ENCODE results near the gene SFTA2. TPM values are rescaled to one million over a fixed set of nuclear protein-coding genes. Genes with fewer than 3 reads are reported as not detected.

Gene SFTA2
- polyA plus RNA-seq, 1 donor from 2014 or later, result not detected

DNA sequence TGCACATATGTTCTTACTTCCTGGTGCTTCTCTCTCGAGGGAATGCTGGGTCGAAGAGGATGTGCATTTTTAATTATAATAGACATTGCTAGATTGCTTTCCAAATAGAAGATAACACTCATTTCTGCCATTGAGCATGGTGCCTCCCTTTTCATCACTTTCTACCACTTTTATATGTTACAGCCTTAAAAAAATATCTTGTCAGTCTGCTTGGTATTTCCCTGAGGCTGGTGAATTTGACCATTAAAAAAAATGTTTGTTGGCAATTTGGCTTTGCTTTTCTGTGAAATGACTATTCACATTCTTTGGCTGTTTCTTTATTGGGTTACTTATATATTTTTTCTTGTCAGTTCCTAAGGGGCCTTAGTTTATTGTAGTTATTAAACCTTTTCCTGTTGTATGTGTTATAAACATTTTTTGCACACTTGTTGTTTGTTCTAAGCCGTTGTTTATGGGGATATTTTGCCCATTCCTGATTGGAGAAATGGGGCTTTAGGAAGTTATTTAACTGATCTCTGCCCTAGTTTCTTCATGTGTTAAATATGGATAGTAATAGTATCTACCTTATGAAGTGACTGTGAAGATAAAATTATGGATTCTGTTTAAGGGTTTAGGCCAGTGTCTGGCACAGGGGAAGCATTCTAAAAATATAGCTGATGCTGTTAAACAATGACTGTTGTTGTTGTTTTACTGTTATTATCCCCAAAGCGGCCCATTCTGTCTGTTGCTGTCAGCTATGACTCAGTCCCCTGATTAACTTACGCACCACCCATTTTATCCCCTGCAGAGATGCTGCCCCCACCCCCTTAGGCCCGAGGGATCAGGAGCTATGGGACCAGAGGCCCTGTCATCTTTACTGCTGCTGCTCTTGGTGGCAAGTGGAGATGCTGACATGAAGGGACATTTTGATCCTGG, 43.8 kb downstream of the SFTA2 start:
- Histone ChIP-seq H3K9me2 (ENCODE audit: insufficient read depth, low read length) (no peaks in the 10 kb centered on the region), H3K4me3 (ENCODE audit: low read length) (peak overlapping the region; percentile 72), H3K36me3 (ENCODE audit: insufficient read depth, low read length) (peaks cover 6% of the 10 kb centered on the region), H3K4me2 (ENCODE audit: low read length) (peak overlapping the region; percentile 17), H3K27me3 (ENCODE audit: insufficient read depth, low read depth, low read length) (no peaks in the 10 kb centered on the region), H3F3A (ENCODE audit: insufficient read depth, low read length, poor library complexity, severe bottlenecking) (peaks cover 12% of the 10 kb centered on the region), H4K20me1 (ENCODE audit: insufficient read depth) (peaks cover 5% of the 10 kb centered on the region), H3K79me2 (replicated peaks; ENCODE audit: insufficient read depth, low read length) (peaks cover 78% of the 10 kb centered on the region), H3K9me3 (ENCODE audit: low read length) (no peaks in the 10 kb centered on the region), H3K27ac (ENCODE audit: low read length) (peak overlapping the region; percentile 100), H3K9ac (ENCODE audit: low read length) (no peak overlapping the region), H2AFZ (ENCODE audit: low read depth, low read length) (no peak overlapping the region)
- TF ChIP-seq, protein P1, sequence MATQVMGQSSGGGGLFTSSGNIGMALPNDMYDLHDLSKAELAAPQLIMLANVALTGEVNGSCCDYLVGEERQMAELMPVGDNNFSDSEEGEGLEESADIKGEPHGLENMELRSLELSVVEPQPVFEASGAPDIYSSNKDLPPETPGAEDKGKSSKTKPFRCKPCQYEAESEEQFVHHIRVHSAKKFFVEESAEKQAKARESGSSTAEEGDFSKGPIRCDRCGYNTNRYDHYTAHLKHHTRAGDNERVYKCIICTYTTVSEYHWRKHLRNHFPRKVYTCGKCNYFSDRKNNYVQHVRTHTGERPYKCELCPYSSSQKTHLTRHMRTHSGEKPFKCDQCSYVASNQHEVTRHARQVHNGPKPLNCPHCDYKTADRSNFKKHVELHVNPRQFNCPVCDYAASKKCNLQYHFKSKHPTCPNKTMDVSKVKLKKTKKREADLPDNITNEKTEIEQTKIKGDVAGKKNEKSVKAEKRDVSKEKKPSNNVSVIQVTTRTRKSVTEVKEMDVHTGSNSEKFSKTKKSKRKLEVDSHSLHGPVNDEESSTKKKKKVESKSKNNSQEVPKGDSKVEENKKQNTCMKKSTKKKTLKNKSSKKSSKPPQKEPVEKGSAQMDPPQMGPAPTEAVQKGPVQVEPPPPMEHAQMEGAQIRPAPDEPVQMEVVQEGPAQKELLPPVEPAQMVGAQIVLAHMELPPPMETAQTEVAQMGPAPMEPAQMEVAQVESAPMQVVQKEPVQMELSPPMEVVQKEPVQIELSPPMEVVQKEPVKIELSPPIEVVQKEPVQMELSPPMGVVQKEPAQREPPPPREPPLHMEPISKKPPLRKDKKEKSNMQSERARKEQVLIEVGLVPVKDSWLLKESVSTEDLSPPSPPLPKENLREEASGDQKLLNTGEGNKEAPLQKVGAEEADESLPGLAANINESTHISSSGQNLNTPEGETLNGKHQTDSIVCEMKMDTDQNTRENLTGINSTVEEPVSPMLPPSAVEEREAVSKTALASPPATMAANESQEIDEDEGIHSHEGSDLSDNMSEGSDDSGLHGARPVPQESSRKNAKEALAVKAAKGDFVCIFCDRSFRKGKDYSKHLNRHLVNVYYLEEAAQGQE (IDR thresholded peaks at IDR 0.05; ENCODE audit: borderline replicate concordance), result no peak
- TF ChIP-seq, protein P2, sequence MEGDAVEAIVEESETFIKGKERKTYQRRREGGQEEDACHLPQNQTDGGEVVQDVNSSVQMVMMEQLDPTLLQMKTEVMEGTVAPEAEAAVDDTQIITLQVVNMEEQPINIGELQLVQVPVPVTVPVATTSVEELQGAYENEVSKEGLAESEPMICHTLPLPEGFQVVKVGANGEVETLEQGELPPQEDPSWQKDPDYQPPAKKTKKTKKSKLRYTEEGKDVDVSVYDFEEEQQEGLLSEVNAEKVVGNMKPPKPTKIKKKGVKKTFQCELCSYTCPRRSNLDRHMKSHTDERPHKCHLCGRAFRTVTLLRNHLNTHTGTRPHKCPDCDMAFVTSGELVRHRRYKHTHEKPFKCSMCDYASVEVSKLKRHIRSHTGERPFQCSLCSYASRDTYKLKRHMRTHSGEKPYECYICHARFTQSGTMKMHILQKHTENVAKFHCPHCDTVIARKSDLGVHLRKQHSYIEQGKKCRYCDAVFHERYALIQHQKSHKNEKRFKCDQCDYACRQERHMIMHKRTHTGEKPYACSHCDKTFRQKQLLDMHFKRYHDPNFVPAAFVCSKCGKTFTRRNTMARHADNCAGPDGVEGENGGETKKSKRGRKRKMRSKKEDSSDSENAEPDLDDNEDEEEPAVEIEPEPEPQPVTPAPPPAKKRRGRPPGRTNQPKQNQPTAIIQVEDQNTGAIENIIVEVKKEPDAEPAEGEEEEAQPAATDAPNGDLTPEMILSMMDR (IDR thresholded peaks at IDR 0.05; ENCODE audit: poor library complexity, severe bottlenecking), result no peak
- TF ChIP-seq TAF1 (IDR thresholded peaks at IDR 0.05; ENCODE audit: low read depth) (no peak), EP300 (conservative IDR thresholded peaks at IDR 0.05; ENCODE audit: poor library complexity, severe bottlenecking) (no peak), EZH2 (IDR thresholded peaks at IDR 0.05; ENCODE audit: borderline replicate concordance, insufficient read depth, low read length, poor library complexity, severe bottlenecking) (no peak), SMC3 (conservative IDR thresholded peaks at IDR 0.05; ENCODE audit: poor library complexity) (no peak), MXI1 (conservative IDR thresholded peaks at IDR 0.05; ENCODE audit: poor library complexity, severe bottlenecking) (no peak), POLR2AphosphoS5 (IDR thresholded peaks at IDR 0.05) (no peak), RAD21 (conservative IDR thresholded peaks at IDR 0.05) (no peak)

DNA sequence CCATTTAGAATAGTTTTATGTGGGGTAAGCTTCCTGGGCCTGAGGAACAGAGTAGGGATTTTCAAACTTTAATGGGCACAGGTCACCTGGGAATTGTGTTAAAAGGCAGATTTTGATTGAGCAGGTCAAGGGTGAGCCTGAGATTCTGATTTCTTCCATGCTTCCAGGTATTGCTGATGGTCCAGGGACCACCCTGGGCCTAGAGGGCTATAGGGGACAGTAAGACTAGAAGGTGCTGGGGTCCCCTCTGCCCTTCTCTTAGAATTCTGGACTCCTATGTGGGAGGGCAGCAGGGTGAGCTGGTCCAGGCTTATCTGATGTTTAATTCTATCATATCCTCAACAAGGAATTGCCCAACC, 45.1 kb downstream of the SFTA2 start:
- H3K4me3 ChIP-seq (ENCODE audit: low read length), result peak overlapping the region; percentile 72
- peak overlapping the region; percentile 99 for H3K9ac ChIP-seq (ENCODE audit: low read length)
- H3K9me2 ChIP-seq (ENCODE audit: insufficient read depth, low read length), result no peaks in the 10 kb centered on the region

More for the DNA sequence above, 45.1 kb downstream of the SFTA2 start:
- H3K36me3 ChIP-seq (ENCODE audit: insufficient read depth, low read length), result peaks cover 6% of the 10 kb centered on the region
- peaks cover 13% of the 10 kb centered on the region for H3F3A ChIP-seq (ENCODE audit: insufficient read depth, low read length, poor library complexity, severe bottlenecking)
- H3K9me3 ChIP-seq (ENCODE audit: low read length), result no peaks in the 10 kb centered on the region
- no peaks in the 10 kb centered on the region for H3K27me3 ChIP-seq (ENCODE audit: insufficient read depth, low read depth, low read length)
- H3K27ac ChIP-seq (ENCODE audit: low read length), result peak overlapping the region; percentile 100
- H3K79me2 ChIP-seq (replicated peaks; ENCODE audit: insufficient read depth, low read length), result peaks cover 91% of the 10 kb centered on the region
- H4K20me1 ChIP-seq (ENCODE audit: insufficient read depth), result peaks cover 5% of the 10 kb centered on the region
- H2AFZ ChIP-seq (ENCODE audit: low read depth, low read length), result peak overlapping the region; percentile 34
- TF ChIP-seq EP300 (conservative IDR thresholded peaks at IDR 0.05; ENCODE audit: poor library complexity, severe bottlenecking) (no peak), EZH2 (IDR thresholded peaks at IDR 0.05; ENCODE audit: borderline replicate concordance, insufficient read depth, low read length, poor library complexity, severe bottlenecking) (no peak), TAF1 (IDR thresholded peaks at IDR 0.05; ENCODE audit: low read depth) (no peak)
- TF ChIP-seq, protein P2 (IDR thresholded peaks at IDR 0.05; ENCODE audit: poor library complexity, severe bottlenecking), result no peak
- H3K4me2 ChIP-seq (ENCODE audit: low read length), result peak overlapping the region; percentile 89
